CD14-positive monocyte (primary cell): ENCODE measurements around the gene GAS7. TPM values are rescaled to one million over a fixed set of nuclear protein-coding genes. Genes with fewer than 3 reads are reported as not detected.

Source experiments
- DNase-seq, 3 donors: peaks; one replicate each; pipeline ENCODE4 v3.0.0-alpha.2; 2011 to 2022
- H2AFZ ChIP-seq: 2 replicates; pipeline ENCODE4 v1.6.0; 2012; ENCODE audit warnings: mild to moderate bottlenecking, low read depth, low read length, inconsistent platforms; ENCODE audit not compliant: insufficient read depth, poor library complexity, severe bottlenecking
- H3K27ac ChIP-seq, 2 donors: 1 replicate in 1 of 2; 2 replicates in 1 of 2; pipeline ENCODE4 v1.5.1; 2012 to 2013; ENCODE audit warnings: low read length in 2 of 2, control low read depth in 1 of 2, inconsistent platforms in 1 of 2, low read depth in 1 of 2, mild to moderate bottlenecking in 1 of 2
- H3K27me3 ChIP-seq, 2 donors: one replicate each; pipeline versions ENCODE4 v1.6.0 to v1.6.1; 2011 to 2013; ENCODE audit warnings: low read length in 2 of 2; ENCODE audit not compliant: control insufficient read depth in 2 of 2, insufficient read depth in 2 of 2
- H3K36me3 ChIP-seq, 2 donors: replicated peaks in 1 of 2; 1 replicate in 1 of 2; 2 replicates in 1 of 2; pipeline versions ENCODE4 v1.5.1 to v1.6.1; 2012 to 2013; ENCODE audit warnings: low read length in 2 of 2, control low read depth in 1 of 2, inconsistent platforms in 1 of 2, mild to moderate bottlenecking in 1 of 2; ENCODE audit not compliant: insufficient read depth in 2 of 2, control insufficient read depth in 1 of 2
- H3K4me1 ChIP-seq, 2 donors: 1 replicate in 1 of 2; 2 replicates in 1 of 2; pipeline versions ENCODE4 v1.5.1 to v1.6.1; 2012 to 2013; ENCODE audit warnings: low read length in 2 of 2, control low read depth in 1 of 2, inconsistent platforms in 1 of 2, mild to moderate bottlenecking in 1 of 2, moderate library complexity in 1 of 2; ENCODE audit not compliant: insufficient read depth in 2 of 2, control insufficient read depth in 1 of 2
- H3K4me2 ChIP-seq: replicated peaks from 2 replicates; pipeline ENCODE3; 2012; ENCODE audit warnings: low read length, moderate library complexity, mild to moderate bottlenecking; ENCODE audit not compliant: poor library complexity, severe bottlenecking; ENCODE audit errors: extremely low read depth
- H3K4me3 ChIP-seq, 3 experiments: fragments of 200-600 bp in 1 of 3; sonication (generic) in 1 of 3; replicated peaks in 1 of 3; 1 replicate in 2 of 3; 2 replicates in 1 of 3; pipeline ENCODE4 v1.5.1; 2011 to 2013; ENCODE audit warnings: low read length in 3 of 3, mild to moderate bottlenecking in 3 of 3, control low read depth in 2 of 3, low read depth in 2 of 3, inconsistent platforms in 1 of 3, moderate library complexity in 1 of 3
- H3K79me2 ChIP-seq: 2 replicates; pipeline ENCODE4 v1.6.0; 2012; ENCODE audit warnings: mild to moderate bottlenecking, control low read depth, inconsistent platforms, low read length, moderate library complexity; ENCODE audit not compliant: insufficient read depth
- H3K9ac ChIP-seq: 2 replicates; pipeline ENCODE4 v1.6.0; 2017; ENCODE audit warnings: low read length, mild to moderate bottlenecking; ENCODE audit not compliant: insufficient read depth, poor library complexity, severe bottlenecking
- H3K9me3 ChIP-seq, 2 donors: replicated peaks in 1 of 2; 1 replicate in 1 of 2; 2 replicates in 1 of 2; pipeline versions ENCODE4 v1.5.1 to v1.6.1; 2012 to 2013; ENCODE audit warnings: low read length in 2 of 2, control low read depth in 1 of 2; ENCODE audit not compliant: control insufficient read depth in 1 of 2, insufficient read depth in 1 of 2
- H4K20me1 ChIP-seq: 2 replicates; pipeline ENCODE4 v1.6.0; 2012; ENCODE audit warnings: mild to moderate bottlenecking, low read length, control low read depth, moderate library complexity; ENCODE audit not compliant: insufficient read depth
- H3K27ac Mint-ChIP-seq, 7 donors: one replicate each; pipeline ENCODE4 v1.8.0; 2020; ENCODE audit warnings: mild to moderate bottlenecking in 7 of 7, mixed read lengths in 7 of 7, moderate library complexity in 6 of 7, inconsistent platforms in 2 of 7
- H3K27me3 Mint-ChIP-seq, 3 donors: one replicate each; pipeline ENCODE4 v1.8.0; 2021 to 2022; ENCODE audit warnings: low read depth in 3 of 3, mild to moderate bottlenecking in 3 of 3, mixed read lengths in 3 of 3, moderate library complexity in 3 of 3, inconsistent platforms in 1 of 3
- H3K36me3 Mint-ChIP-seq, 2 donors: one replicate each; pipeline ENCODE4 v1.8.0; 2020; ENCODE audit warnings: mixed read lengths in 2 of 2, inconsistent platforms in 1 of 2, mild to moderate bottlenecking in 1 of 2
- H3K4me1 Mint-ChIP-seq: one replicate; pipeline ENCODE4 v1.8.0; 2020; ENCODE audit warnings: mild to moderate bottlenecking, mixed read lengths
- H3K4me3 Mint-ChIP-seq, 2 donors: one replicate each; pipeline ENCODE4 v1.8.0; 2020; ENCODE audit warnings: mild to moderate bottlenecking in 2 of 2, mixed read lengths in 2 of 2, moderate library complexity in 1 of 2
- H3K9me3 Mint-ChIP-seq, 7 donors: one replicate each; pipeline ENCODE4 v1.8.0; 2020 to 2022; ENCODE audit warnings: mixed read lengths in 7 of 7, mild to moderate bottlenecking in 6 of 7, moderate library complexity in 6 of 7, inconsistent platforms in 2 of 7
- CTCF ChIP-seq: fragments of 200-600 bp; IDR thresholded peaks from one replicate; pipeline ENCODE4 v1.8.0; 2022; ENCODE audit warnings: antibody characterized with exemption, mild to moderate bottlenecking
- WGBS: methylation state at CpG from one replicate; pipeline ENCODE4 v1.1.5; 2013; ENCODE audit warnings: missing lambda C conversion rate; ENCODE audit not compliant: insufficient coverage; 5-methylcytosine and 5-hydroxymethylcytosine counted together
- intact Hi-C, 2 donors: fragments of 100-400 bp; cut with micrococcal nuclease; formaldehyde crosslinking; loops; one replicate each; pipeline versions ENCODE4 v1.15.0 to v1.15.1; 2023
- polyA plus RNA-seq, 3 donors: library from polyadenylated mRNA; depleted of rRNA in 1 of 3; unstranded in 2 of 3; stranded (reverse) in 1 of 3; fragments of 300-500 nt in 2 of 3; fragments of >200 nt in 1 of 3; fragmentation: Illumina TruSeq in 2 of 3; gene quantifications; 1 replicate in 2 of 3; 2 replicates in 1 of 3; pipeline ENCODE4 v1.2.3, GENCODE V29; 2012 to 2021

GAS7 gene
- polyA plus RNA-seq, 3 donors = 53.1 to 91.9 (median 66.6) TPM

- DNase-seq = no peak
- WGBS = 91% methylated on average over 11 of the region's 15 CpGs
- H3K27ac Mint-ChIP-seq = peak overlapping the region in 1 of 7 donors; percentile 18
- Histone ChIP-seq H3K4me1 (peaks cover 43 to 51% of the 10 kb centered on the region in 2 donors), H3K4me3 (no peak overlapping the region), H3K9ac (no peak overlapping the region), H3K27ac (no peak overlapping the region), H3K27me3 (no peaks in the 10 kb centered on the region), H4K20me1 (peaks cover 31% of the 10 kb centered on the region), H2AFZ (no peak overlapping the region), H3K36me3 (no peaks in the 10 kb centered on the region), H3K79me2 (peaks cover 48% of the 10 kb centered on the region), H3K4me2 (no peak overlapping the region), H3K9me3 (no peaks in the 10 kb centered on the region)
- H3K9me3 Mint-ChIP-seq = peaks cover 0 to 4% (median 0%) of the 10 kb centered on the region in 7 donors
- no peak for TF ChIP-seq CTCF
- H3K4me1 Mint-ChIP-seq = peaks cover 46% of the 10 kb centered on the region
- H3K36me3 Mint-ChIP-seq = peaks cover 12 to 19% of the 10 kb centered on the region in 2 donors
- peaks cover 2 to 3% (median 2%) of the 10 kb centered on the region in 3 donors for H3K27me3 Mint-ChIP-seq
- intact Hi-C loops = no loop called here
- H3K4me3 Mint-ChIP-seq = no peak overlapping the region
These were observed 146.1 kb downstream of the GAS7 start for GRCh38 chr17:10052106-10052813.

- DNase-seq = peak; percentile 38 to 89 (median 68)
- Mint-ChIP-seq H3K27me3 (peaks cover 0 to 2% (median 2%) of the 10 kb centered on the region in 3 donors), H3K9me3 (no peaks in the 10 kb centered on the region), H3K27ac (peak overlapping the region; percentile 79 to 97 (median 90)), H3K4me1 (peaks cover 56% of the 10 kb centered on the region), H3K4me3 (no peak overlapping the region), H3K36me3 (peaks cover 5 to 18% of the 10 kb centered on the region in 2 donors)
- peak overlapping the region in 1 of 3 experiments; percentile 31 for H3K4me3 ChIP-seq
- peaks cover 38% of the 10 kb centered on the region for H4K20me1 ChIP-seq
- no peak overlapping the region for H2AFZ ChIP-seq
- peaks cover 51% of the 10 kb centered on the region for H3K79me2 ChIP-seq
- TF ChIP-seq CTCF = no peak
- peaks cover 52 to 62% of the 10 kb centered on the region in 2 donors for H3K4me1 ChIP-seq
- H3K27me3 ChIP-seq = no peaks in the 10 kb centered on the region
- H3K9ac ChIP-seq = peak overlapping the region; percentile 46
- no peaks in the 10 kb centered on the region for H3K36me3 ChIP-seq
- H3K4me2 ChIP-seq = peak overlapping the region; percentile 46
- no peaks in the 10 kb centered on the region for H3K9me3 ChIP-seq
- peak overlapping the region; percentile 60 to 83 for H3K27ac ChIP-seq
- 57% methylated on average over 7 of the region's 8 CpGs for WGBS
- intact Hi-C loops = no loop called here
These were observed 147.3 kb downstream of the GAS7 start for GRCh38 chr17:10051112-10051511.
